ENCODE measurements around the gene CCDC149. TPM values are rescaled to one million over a fixed set of nuclear protein-coding genes. Genes with fewer than 3 reads are reported as not detected.
A peak's percentile ranks its signal among the peaks of the same experiment; 100 is the strongest.

Gene CCDC149
- total RNA-seq, 1 experiment from 2014 or later: 7.9 TPM

- no peak overlapping the region for H3K4me3 ChIP-seq (ENCODE audit: low read length)
- no peaks in the 10 kb centered on the region for H3K9me3 ChIP-seq (ENCODE audit: low read length)
- peaks cover 41% of the 10 kb centered on the region for H3K4me1 ChIP-seq (ENCODE audit: insufficient read depth, low read length)
- no peak for ATAC-seq
- BruUV-seq (replicated peaks): no TSS peak
- no peaks in the 10 kb centered on the region for H3K9me2 ChIP-seq (replicated peaks; ENCODE audit: low read length)
- no peak for DNase-seq
- H3K9ac ChIP-seq (ENCODE audit: low read length): no peak overlapping the region
- H3K27ac ChIP-seq (ENCODE audit: low read length): no peak overlapping the region
- intact Hi-C loops (cut with micrococcal nuclease): no loop called here
- no peaks in the 10 kb centered on the region for H3K79me2 ChIP-seq (ENCODE audit: low read length)
- no peaks in the 10 kb centered on the region for H3K36me3 ChIP-seq (ENCODE audit: low read depth, low read length)
- ChIA-PET CTCF (no interaction called here), POLR2A (ENCODE audit: unreplicated experiment) (no interaction called here)
- H3K27me3 ChIP-seq (ENCODE audit: low read length): no peaks in the 10 kb centered on the region
- no peak overlapping the region for H2AFZ ChIP-seq (ENCODE audit: low read length)
- H3F3A ChIP-seq (ENCODE audit: low read length, unreplicated experiment): no peaks in the 10 kb centered on the region
- H4K20me1 ChIP-seq (ENCODE audit: low read length): no peaks in the 10 kb centered on the region
- no peak overlapping the region for H3K4me2 ChIP-seq (ENCODE audit: low read length)
- TF ChIP-seq CTCF (conservative IDR thresholded peaks at IDR 0.05; ENCODE audit: low read depth, low read length) (no peak), EZH2phosphoT487 (IDR thresholded peaks at IDR 0.05; ENCODE audit: borderline replicate concordance, low read length) (no peak), EZH2 (IDR thresholded peaks at IDR 0.05; ENCODE audit: low read length, unreplicated experiment) (no peak)
Measured at GRCh38 chr4:24772061-24772705, 140.7 kb downstream of the CCDC149 start.

GRCh38 chr4:24771241-24771640 lies 141.6 kb downstream of the CCDC149 start:
- ATAC-seq: no peak
- peak; percentile 39 for DNase-seq
- H3F3A ChIP-seq (ENCODE audit: low read length, unreplicated experiment): no peaks in the 10 kb centered on the region
- no peaks in the 10 kb centered on the region for H3K36me3 ChIP-seq (ENCODE audit: low read depth, low read length)
- no peak overlapping the region for H3K4me3 ChIP-seq (ENCODE audit: low read length)
- H3K9me3 ChIP-seq (ENCODE audit: low read length): no peaks in the 10 kb centered on the region
- H3K27me3 ChIP-seq (ENCODE audit: low read length): no peaks in the 10 kb centered on the region
- H3K79me2 ChIP-seq (ENCODE audit: low read length): no peaks in the 10 kb centered on the region
- peaks cover 41% of the 10 kb centered on the region for H3K4me1 ChIP-seq (ENCODE audit: insufficient read depth, low read length)
- ChIA-PET CTCF (no interaction called here), POLR2A (ENCODE audit: unreplicated experiment) (no interaction called here)
- H3K9ac ChIP-seq (ENCODE audit: low read length): no peak overlapping the region
- intact Hi-C loops (cut with micrococcal nuclease): no loop called here
- H3K9me2 ChIP-seq (replicated peaks; ENCODE audit: low read length): no peaks in the 10 kb centered on the region
- H3K27ac ChIP-seq (ENCODE audit: low read length): peak overlapping the region; percentile 98
- TF ChIP-seq EZH2 (IDR thresholded peaks at IDR 0.05; ENCODE audit: low read length, unreplicated experiment): no peak
- no peak for TF ChIP-seq CTCF (conservative IDR thresholded peaks at IDR 0.05; ENCODE audit: low read depth, low read length)
- no peak for TF ChIP-seq EZH2phosphoT487 (IDR thresholded peaks at IDR 0.05; ENCODE audit: borderline replicate concordance, low read length)
- no peak overlapping the region for H2AFZ ChIP-seq (ENCODE audit: low read length)
- BruUV-seq (replicated peaks): no TSS peak
- H4K20me1 ChIP-seq (ENCODE audit: low read length): no peaks in the 10 kb centered on the region
- H3K4me2 ChIP-seq (ENCODE audit: low read length): no peak overlapping the region

GRCh38 chr4:24770667-24771066 lies 142.2 kb downstream of the CCDC149 start:
- Histone ChIP-seq H3F3A (ENCODE audit: low read length, unreplicated experiment) (no peaks in the 10 kb centered on the region), H3K79me2 (ENCODE audit: low read length) (no peaks in the 10 kb centered on the region), H3K9ac (ENCODE audit: low read length) (peak overlapping the region; percentile 56), H3K27ac (ENCODE audit: low read length) (peak overlapping the region; percentile 98), H3K9me2 (replicated peaks; ENCODE audit: low read length) (no peaks in the 10 kb centered on the region), H3K4me3 (ENCODE audit: low read length) (no peak overlapping the region), H4K20me1 (ENCODE audit: low read length) (no peaks in the 10 kb centered on the region), H2AFZ (ENCODE audit: low read length) (peak overlapping the region; percentile 41; the same call in 1 of the 2 replicates), H3K4me1 (ENCODE audit: insufficient read depth, low read length) (peaks cover 40% of the 10 kb centered on the region), H3K4me2 (ENCODE audit: low read length) (no peak overlapping the region; the same call in 1 of the 2 replicates), H3K27me3 (ENCODE audit: low read length) (no peaks in the 10 kb centered on the region), H3K9me3 (ENCODE audit: low read length) (no peaks in the 10 kb centered on the region), H3K36me3 (ENCODE audit: low read depth, low read length) (no peaks in the 10 kb centered on the region)
- DNase-seq (no peak), ATAC-seq (no peak)
- ChIA-PET CTCF (no interaction called here), POLR2A (ENCODE audit: unreplicated experiment) (no interaction called here)
- intact Hi-C loops (cut with micrococcal nuclease): no loop called here
- no peak for TF ChIP-seq CTCF (conservative IDR thresholded peaks at IDR 0.05; ENCODE audit: low read depth, low read length)
- no peak for TF ChIP-seq EZH2phosphoT487 (IDR thresholded peaks at IDR 0.05; ENCODE audit: borderline replicate concordance, low read length)
- TSS peak; percentile 56 for BruUV-seq (replicated peaks)
